K562 (cell line): ENCODE measurements around the gene ARID3C. TPM values are rescaled to one million over a fixed set of nuclear protein-coding genes. Genes with fewer than 3 reads are reported as not detected.

Source experiments
- ATAC-seq: fragments of 200-7000 bp; cut with Tn5 transposase; 3 replicates; pipeline ENCODE4 v1.9.1; 2020; ENCODE audit warnings: moderate library complexity
- BruUV-seq: library from RNA; stranded (reverse); fragments of 400-500 nt; replicated peaks from 2 replicates; lab custom pipeline; 2021; lab: Mats Ljungman, UMichigan
- CTCF ChIA-PET: fragments of 300-600 bp; formaldehyde crosslinking; extraction: SDS; loops from one replicate; lab custom pipeline; 2021; ENCODE audit warnings: low intra/inter-chr PET ratio; lab: Yijun Ruan, JAX
- POLR2A ChIA-PET: fragments of 300-600, 350-650 bp; sonication (Branson Sonifier 250); formaldehyde crosslinking; extraction: SDS; loops from one replicate; lab custom pipeline; 2021; ENCODE audit warnings: antibody characterized with exemption, inconsistent platforms; lab: Yijun Ruan, JAX
- DNase-seq, 4 experiments: peaks; one replicate each; pipeline versions ENCODE4 v3.0.0 to v3.0.0-alpha.2; 2011 to 2018; ENCODE audit warnings: low spot score in 3 of 4, mixed read lengths in 3 of 4; ENCODE audit errors: extremely low read depth in 1 of 4
- FAIRE-seq: peaks from 2 replicates; lab custom pipeline; 2011; peaks lifted over from hg19 to GRCh38; lab: Jason Lieb, UNC
- H2AFZ ChIP-seq: 2 replicates; pipeline ENCODE4 v1.6.0; 2011; ENCODE audit warnings: low read depth, low read length, control low read depth, inconsistent platforms
- H3K27ac ChIP-seq: fragments of 200-600 bp; 3 replicates; pipeline ENCODE4 v1.8.0; 2011; ENCODE audit warnings: low read depth, mild to moderate bottlenecking, control low read depth, inconsistent platforms, low read length, moderate library complexity, mixed read lengths; ENCODE audit errors: extremely low read depth
- H3K27me3 ChIP-seq, 2 experiments: fragments of 300-600 bp in 1 of 2; 2 replicates in 1 of 2; 3 replicates in 1 of 2; pipeline versions ENCODE4 v1.6.0 to v1.8.0; 2011; ENCODE audit warnings: inconsistent platforms in 2 of 2, low read length in 2 of 2, mild to moderate bottlenecking in 1 of 2, mixed read lengths in 1 of 2, moderate library complexity in 1 of 2; ENCODE audit not compliant: control insufficient read depth in 2 of 2, insufficient read depth in 2 of 2
- H3K36me3 ChIP-seq: fragments of 300-600 bp; 3 replicates; pipeline ENCODE4 v1.8.0; 2011; ENCODE audit warnings: mild to moderate bottlenecking, low read length, inconsistent platforms; ENCODE audit not compliant: control insufficient read depth, insufficient read depth
- H3K4me1 ChIP-seq, 2 experiments: fragments of 200-600 bp in 1 of 2; replicated peaks in 1 of 2; 2 replicates in 1 of 2; 3 replicates in 1 of 2; pipeline versions ENCODE4 v1.5.1 to v1.8.0; 2011; ENCODE audit warnings: inconsistent platforms in 2 of 2, low read length in 2 of 2, mild to moderate bottlenecking in 1 of 2, mixed read lengths in 1 of 2, moderate library complexity in 1 of 2; ENCODE audit not compliant: control insufficient read depth in 2 of 2, insufficient read depth in 2 of 2
- H3K4me2 ChIP-seq: 2 replicates; pipeline ENCODE4 v1.6.1; 2011; ENCODE audit warnings: low read length, control low read depth, inconsistent platforms, mixed read lengths; ENCODE audit not compliant: insufficient read depth
- H3K4me3 ChIP-seq: fragments of 200-600 bp; sonication (generic), shearing (Covaris generic); 2 replicates; pipeline ENCODE4 v1.5.1; 2016; ENCODE audit warnings: control low read depth, inconsistent platforms
- H3K79me2 ChIP-seq: fragments of 200-600 bp; 3 replicates; pipeline ENCODE4 v1.8.0; 2011; ENCODE audit warnings: low read length, inconsistent platforms; ENCODE audit not compliant: control insufficient read depth, insufficient read depth
- H3K9ac ChIP-seq, 2 experiments: 2 replicates each; pipeline versions ENCODE4 v1.6.0 to v1.6.1; 2011; ENCODE audit warnings: low read depth in 2 of 2, low read length in 2 of 2, control low read depth in 1 of 2, inconsistent platforms in 1 of 2, mild to moderate bottlenecking in 1 of 2, mixed read lengths in 1 of 2; ENCODE audit not compliant: insufficient read depth in 1 of 2
- H3K9me1 ChIP-seq: one replicate; pipeline ENCODE4 v1.6.0; 2011; ENCODE audit warnings: inconsistent platforms, mild to moderate bottlenecking, low read length, moderate library complexity; ENCODE audit not compliant: control insufficient read depth, insufficient read depth
- H3K9me3 ChIP-seq: replicated peaks from 2 replicates; pipeline ENCODE4 v1.5.1; 2011; ENCODE audit warnings: low read depth, low read length, inconsistent platforms; ENCODE audit not compliant: control insufficient read depth, insufficient read depth
- H4K20me1 ChIP-seq: replicated peaks from 2 replicates; pipeline ENCODE4 v1.6.1; 2011; ENCODE audit warnings: low read length, inconsistent platforms, mixed read lengths; ENCODE audit not compliant: control insufficient read depth, insufficient read depth
- LARP7 ChIP-seq: fragments of 450-650 bp; IDR thresholded peaks from 2 replicates; pipeline ENCODE4 v1.6.1; 2016
- WGBS: fragments of 100-300 bp; shearing (Covaris generic); methylation state at CpG from one replicate; pipeline ENCODE4 v1.1.6; 2016; ENCODE audit warnings: low coverage, mixed read lengths; ENCODE audit not compliant: insufficient coverage; ENCODE audit errors: missing lambda C conversion rate; 5-methylcytosine and 5-hydroxymethylcytosine counted together
- in situ Hi-C: fragments of 300-500 bp; cut with MboI; formaldehyde crosslinking; loops from 4 replicates; pipeline ENCODE4 v1.15.0; 2018; ENCODE audit warnings: inconsistent platforms, mixed read lengths
- intact Hi-C: fragments of 100-400 bp; cut with micrococcal nuclease; formaldehyde crosslinking; loops from 2 replicates; pipeline ENCODE4 v1.14.2; 2022
- polyA plus RNA-seq, 8 experiments: library from polyadenylated mRNA; depleted of rRNA in 4 of 8; stranded (reverse) in 5 of 8; unstranded in 3 of 8; fragments of >200 nt; fragmentation: Nextera tagmentation in 2 of 8; fragmentation: Illumina TruSeq in 1 of 8; extraction: Ambion mirVana in 2 of 8; extraction: Trizol in 1 of 8; gene quantifications; 2 replicates each; pipeline versions ENCODE4 v1.2.1 to v1.2.3, GENCODE V29; 2011 to 2014; ENCODE audit warnings: inconsistent platforms in 1 of 8, missing spikeins in 1 of 8
- total RNA-seq, 7 experiments: library from RNA; depleted of rRNA in 6 of 7; stranded (reverse); fragments of >200 nt in 6 of 7; fragmentation: Illumina TruSeq in 2 of 7; extraction: Trizol in 2 of 7; gene quantifications; 2 replicates each; pipeline versions ENCODE4 v1.2.1 to v1.2.3, GENCODE V29; 2011 to 2021; ENCODE audit warnings: low replicate concordance in 1 of 7
- TF ChIP-seq, protein P1 (sequence below): fragments of 450-650 bp; conservative IDR thresholded peaks from 2 replicates; pipeline ENCODE4 v1.6.1; 2016; ENCODE audit warnings: missing genetic modification characterization, low read depth, mild to moderate bottlenecking, missing compliant biosample characterization, moderate library complexity
- TF ChIP-seq, protein P2 (sequence below): fragments of 450-650 bp; IDR thresholded peaks from 2 replicates; pipeline ENCODE4 v1.6.1; 2014; ENCODE audit warnings: low read depth, mild to moderate bottlenecking, moderate library complexity, borderline replicate concordance

ARID3C gene
- total and polyA plus RNA-seq, 9 of the 15 experiments (the other 6 are each of a cell fraction or from before 2014, with no cell fraction given) = not detected

- Histone ChIP-seq H3K9me1 (no peaks in the 10 kb centered on the region), H2AFZ (no peak overlapping the region), H3K27ac (no peak overlapping the region), H3K4me1 (peaks cover 14 to 18% of the 10 kb centered on the region in 2 experiments; a peak in 4 of 5 replicates), H3K36me3 (no peaks in the 10 kb centered on the region), H3K4me3 (no peak overlapping the region), H3K9me3 (no peaks in the 10 kb centered on the region), H3K4me2 (no peak overlapping the region), H3K9ac (no peak overlapping the region), H3K27me3 (no peaks in the 10 kb centered on the region), H4K20me1 (no peaks in the 10 kb centered on the region), H3K79me2 (peaks cover 11% of the 10 kb centered on the region)
- WGBS = 60% methylated on average over 1 of the region's 1 CpG
- in situ Hi-C loops (no loop called here), intact Hi-C loops (no loop called here)
- no TSS peak for BruUV-seq
- TF ChIP-seq, protein P1, sequence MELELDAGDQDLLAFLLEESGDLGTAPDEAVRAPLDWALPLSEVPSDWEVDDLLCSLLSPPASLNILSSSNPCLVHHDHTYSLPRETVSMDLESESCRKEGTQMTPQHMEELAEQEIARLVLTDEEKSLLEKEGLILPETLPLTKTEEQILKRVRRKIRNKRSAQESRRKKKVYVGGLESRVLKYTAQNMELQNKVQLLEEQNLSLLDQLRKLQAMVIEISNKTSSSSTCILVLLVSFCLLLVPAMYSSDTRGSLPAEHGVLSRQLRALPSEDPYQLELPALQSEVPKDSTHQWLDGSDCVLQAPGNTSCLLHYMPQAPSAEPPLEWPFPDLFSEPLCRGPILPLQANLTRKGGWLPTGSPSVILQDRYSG (tag) = no peak
- no peak for TF ChIP-seq LARP7
- TF ChIP-seq, protein P2, sequence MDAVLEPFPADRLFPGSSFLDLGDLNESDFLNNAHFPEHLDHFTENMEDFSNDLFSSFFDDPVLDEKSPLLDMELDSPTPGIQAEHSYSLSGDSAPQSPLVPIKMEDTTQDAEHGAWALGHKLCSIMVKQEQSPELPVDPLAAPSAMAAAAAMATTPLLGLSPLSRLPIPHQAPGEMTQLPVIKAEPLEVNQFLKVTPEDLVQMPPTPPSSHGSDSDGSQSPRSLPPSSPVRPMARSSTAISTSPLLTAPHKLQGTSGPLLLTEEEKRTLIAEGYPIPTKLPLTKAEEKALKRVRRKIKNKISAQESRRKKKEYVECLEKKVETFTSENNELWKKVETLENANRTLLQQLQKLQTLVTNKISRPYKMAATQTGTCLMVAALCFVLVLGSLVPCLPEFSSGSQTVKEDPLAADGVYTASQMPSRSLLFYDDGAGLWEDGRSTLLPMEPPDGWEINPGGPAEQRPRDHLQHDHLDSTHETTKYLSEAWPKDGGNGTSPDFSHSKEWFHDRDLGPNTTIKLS = no peak
- ChIA-PET POLR2A (interaction anchor here (0.6 to 0.8 kb wide), 2 partner anchors 8 to 24 kb away, joined by 3 to 6 read pairs; no protein-coding TSS in a partner anchor), CTCF (no interaction called here)
- DNase-seq (no peak), ATAC-seq (no peak), FAIRE-seq (no peak)
Observed at GRCh38 chr9:34642679-34643078, 13.8 kb upstream of the ARID3C start.
